Endothelial cell of umbilical vein (primary cell): ENCODE measurements around the gene RASGRF2. TPM values are rescaled to one million over a fixed set of nuclear protein-coding genes. Genes with fewer than 3 reads are reported as not detected.

ENCODE experiments used
- BruUV-seq: library from RNA; stranded (reverse); fragments of 400-500 nt; replicated peaks from 2 replicates; lab custom pipeline; 2021; lab: Mats Ljungman, UMichigan
- CTCF ChIA-PET: fragments of 300-600, 350-600 bp; sonication (Branson Sonifier 250); formaldehyde crosslinking; loops from one replicate; lab custom pipeline; 2021; ENCODE audit warnings: antibody characterized with exemption, inconsistent platforms; lab: Charles Lee
- POLR2A ChIA-PET: fragments of 300-600, 350-600 bp; sonication (Branson Sonifier 250); formaldehyde crosslinking; loops from one replicate; lab custom pipeline; 2021; ENCODE audit warnings: antibody characterized with exemption, inconsistent platforms; lab: Charles Lee
- DNase-seq: peaks from one replicate; pipeline ENCODE4 v3.0.0-alpha.2; 2011; ENCODE audit warnings: low read depth, low spot score
- FAIRE-seq: peaks from 2 replicates; lab custom pipeline; 2011; peaks lifted over from hg19 to GRCh38; lab: Jason Lieb, UNC
- H2AFZ ChIP-seq: 2 replicates; pipeline ENCODE4 v1.6.0; 2012; ENCODE audit warnings: low read depth, low read length, control low read depth, inconsistent platforms
- H3K27ac ChIP-seq: 2 replicates; pipeline ENCODE4 v1.5.1; 2011; ENCODE audit warnings: low read depth, mild to moderate bottlenecking, control low read depth, low read length, moderate library complexity; ENCODE audit not compliant: insufficient read depth
- H3K27me3 ChIP-seq, 2 experiments: 2 replicates each; pipeline versions ENCODE4 v1.6.0 to v1.6.1; 2011; ENCODE audit warnings: low read length in 2 of 2, mixed read lengths in 1 of 2; ENCODE audit not compliant: control insufficient read depth in 2 of 2, insufficient read depth in 2 of 2
- H3K36me3 ChIP-seq, 2 experiments: 2 replicates in 1 of 2; 3 replicates in 1 of 2; pipeline ENCODE4 v1.5.1; 2011; ENCODE audit warnings: low read length in 2 of 2, mild to moderate bottlenecking in 1 of 2, moderate library complexity in 1 of 2; ENCODE audit not compliant: control insufficient read depth in 2 of 2, insufficient read depth in 2 of 2; ENCODE audit errors: extremely low read depth in 1 of 2
- H3K4me1 ChIP-seq: 3 replicates; pipeline ENCODE4 v1.5.1; 2011; ENCODE audit warnings: mild to moderate bottlenecking, low read length; ENCODE audit not compliant: control insufficient read depth, insufficient read depth; ENCODE audit errors: extremely low read depth
- H3K4me2 ChIP-seq: 2 replicates; pipeline ENCODE4 v1.6.1; 2011; ENCODE audit warnings: low read length, control low read depth, mixed read lengths; ENCODE audit not compliant: insufficient read depth
- H3K4me3 ChIP-seq, 3 experiments: fragments of 200-600 bp in 1 of 3; sonication (generic), shearing (Covaris generic) in 1 of 3; replicated peaks in 1 of 3; 2 replicates each; pipeline ENCODE4 v1.5.1; 2011 to 2016; ENCODE audit warnings: control low read depth in 3 of 3, low read length in 3 of 3, mild to moderate bottlenecking in 2 of 3, inconsistent platforms in 1 of 3, low read depth in 1 of 3, moderate library complexity in 1 of 3; ENCODE audit not compliant: insufficient read depth in 1 of 3
- H3K79me2 ChIP-seq: 2 replicates; pipeline ENCODE4 v1.6.0; 2012; ENCODE audit warnings: low read length, inconsistent platforms; ENCODE audit not compliant: control insufficient read depth, insufficient read depth
- H3K9ac ChIP-seq: replicated peaks from 2 replicates; pipeline ENCODE3; 2011; ENCODE audit warnings: low read length, control low read depth; ENCODE audit not compliant: insufficient read depth; ENCODE audit errors: extremely low read depth
- H3K9me1 ChIP-seq: replicated peaks from 3 replicates; pipeline ENCODE4 v1.6.0; 2011; ENCODE audit warnings: mild to moderate bottlenecking, low read length; ENCODE audit not compliant: control insufficient read depth, insufficient read depth; ENCODE audit errors: extremely low read depth
- H3K9me3 ChIP-seq: replicated peaks from 2 replicates; pipeline ENCODE4 v1.5.1; 2012; ENCODE audit warnings: low read length, inconsistent platforms; ENCODE audit not compliant: control insufficient read depth, insufficient read depth
- H4K20me1 ChIP-seq: replicated peaks from 2 replicates; pipeline ENCODE3; 2011; ENCODE audit warnings: mild to moderate bottlenecking, low read length; ENCODE audit not compliant: control insufficient read depth, insufficient read depth; ENCODE audit errors: extremely low read depth
- CTCF ChIP-seq, 2 donors: IDR thresholded peaks; 1 replicate in 1 of 2; 2 replicates in 1 of 2; pipeline ENCODE4 v1.5.1; 2011; ENCODE audit warnings: low read length in 2 of 2, mild to moderate bottlenecking in 2 of 2, moderate library complexity in 2 of 2, control low read depth in 1 of 2, inconsistent platforms in 1 of 2, low read depth in 1 of 2; ENCODE audit not compliant: insufficient read depth in 1 of 2; ENCODE audit errors: extremely low read depth in 1 of 2
- EZH2 ChIP-seq: IDR thresholded peaks from 2 replicates; pipeline ENCODE4 v1.6.1; 2012; ENCODE audit warnings: borderline replicate concordance, low read depth, mild to moderate bottlenecking, moderate library complexity, low read length, inconsistent platforms; ENCODE audit not compliant: severe bottlenecking
- FOS ChIP-seq: IDR thresholded peaks from 2 replicates; pipeline ENCODE4 v1.6.1; 2011; ENCODE audit warnings: mild to moderate bottlenecking, low read length, moderate library complexity, borderline replicate concordance; ENCODE audit not compliant: insufficient read depth
- GATA2 ChIP-seq: IDR thresholded peaks from 2 replicates; pipeline ENCODE4 v1.7.0; 2011; ENCODE audit warnings: low read depth, mild to moderate bottlenecking, moderate library complexity, mixed read lengths, low read length; ENCODE audit not compliant: insufficient read length, insufficient read depth
- JUN ChIP-seq: IDR thresholded peaks from 2 replicates; pipeline ENCODE4 v1.6.1; 2011; ENCODE audit warnings: borderline replicate concordance, low read depth; ENCODE audit not compliant: insufficient read length, insufficient read depth
- MAX ChIP-seq: IDR thresholded peaks from 2 replicates; pipeline ENCODE4 v1.6.1; 2011; ENCODE audit not compliant: insufficient read depth, insufficient read length
- MYC ChIP-seq: IDR thresholded peaks from one replicate; pipeline ENCODE4 v1.6.1; 2011; ENCODE audit warnings: mild to moderate bottlenecking, low read depth, low read length
- POLR2A ChIP-seq: IDR thresholded peaks from 2 replicates; pipeline ENCODE4 v1.6.1; 2012; ENCODE audit warnings: low read depth, mild to moderate bottlenecking, control low read depth, low read length
- POLR2AphosphoS5 ChIP-seq: IDR thresholded peaks from 2 replicates; pipeline ENCODE4 v1.6.1; 2012; ENCODE audit warnings: low read depth, mild to moderate bottlenecking, control low read depth, low read length, moderate library complexity; ENCODE audit not compliant: insufficient read depth
- dilution Hi-C: fragments of 300-500 bp; cut with MboI; formaldehyde crosslinking; loops from one replicate; pipeline ENCODE4 v1.15.0; 2019; ENCODE audit warnings: low sequenced_read_pairs; ENCODE audit not compliant: extremely low pct_ligation_motif_present
- intact Hi-C: fragments of 100-400 bp; cut with micrococcal nuclease; formaldehyde crosslinking; loops from one replicate; pipeline ENCODE4 v1.10.0; 2022
- polyA plus RNA-seq, 4 experiments: library from polyadenylated mRNA; depleted of rRNA in 3 of 4; stranded (reverse) in 3 of 4; unstranded in 1 of 4; fragments of >200 nt; gene quantifications; 2 replicates each; pipeline versions ENCODE4 v1.2.1 to v1.2.3, GENCODE V29; 2011 to 2012; ENCODE audit warnings: missing spikeins in 1 of 4
- total RNA-seq: library from RNA; stranded (reverse); gene quantifications from 2 replicates; pipeline ENCODE4 v1.2.3, GENCODE V29; 2021

The RASGRF2 gene
- total and polyA plus RNA-seq, 2 donors (not counting 3 experiments of a cell fraction or from before 2014, with no cell fraction given), result 0.41 to 4.0 TPM

- Histone ChIP-seq H3K27ac (no peak overlapping the region), H3K9ac (no peak overlapping the region), H3K4me1 (no peaks in the 10 kb centered on the region), H4K20me1 (no peaks in the 10 kb centered on the region), H3K27me3 (peaks cover 0 to under 1% of the 10 kb centered on the region in 2 experiments), H3K79me2 (no peaks in the 10 kb centered on the region), H2AFZ (no peak overlapping the region), H3K4me3 (no peak overlapping the region), H3K9me3 (no peaks in the 10 kb centered on the region), H3K36me3 (no peaks in the 10 kb centered on the region), H3K9me1 (no peaks in the 10 kb centered on the region), H3K4me2 (no peak overlapping the region)
- intact Hi-C loops (no loop called here), dilution Hi-C loops (no loop called here)
- CTCF ChIA-PET, result interaction anchor here (1.3 to 2.2 kb wide), 2 partner anchors 12 to 92 kb away, joined by 4 to 12 read pairs; no protein-coding TSS in a partner anchor
- no peak for DNase-seq
- no TSS peak for BruUV-seq
- TF ChIP-seq CTCF (IDR thresholded peaks at IDR 0.05; ENCODE audit: extremely low read depth in 1 of 2, insufficient read depth in 1 of 2, low read depth in 1 of 2, low read length in 2 of 2) (peak in 1 of 2 donors; percentile 11), POLR2A (no peak)
- POLR2A ChIA-PET, result no interaction called here
- FAIRE-seq, result no peak
Observed at GRCh38 chr5:81207009-81207408, 246.8 kb downstream of the RASGRF2 start.

GRCh38 chr5:81208904-81209303, 248.7 kb downstream of the RASGRF2 start:
- TF ChIP-seq JUN (no peak), POLR2AphosphoS5 (no peak), EZH2 (no peak), MAX (no peak), CTCF (IDR thresholded peaks at IDR 0.05; ENCODE audit: extremely low read depth in 1 of 2, insufficient read depth in 1 of 2, low read depth in 1 of 2, low read length in 2 of 2) (no peak), POLR2A (no peak), GATA2 (no peak), FOS (no peak), MYC (no peak)
- H3K4me2 ChIP-seq, result no peak overlapping the region
- BruUV-seq, result no TSS peak
- H3K9ac ChIP-seq, result no peak overlapping the region
- H2AFZ ChIP-seq, result no peak overlapping the region
- FAIRE-seq, result no peak
- no peaks in the 10 kb centered on the region for H4K20me1 ChIP-seq
- ChIA-PET POLR2A (no interaction called here), CTCF (no interaction called here)
- no peaks in the 10 kb centered on the region for H3K4me1 ChIP-seq
- no peaks in the 10 kb centered on the region for H3K9me1 ChIP-seq
- intact Hi-C loops, result no loop called here
- H3K79me2 ChIP-seq, result no peaks in the 10 kb centered on the region
- no peak for DNase-seq
- H3K9me3 ChIP-seq, result no peaks in the 10 kb centered on the region
- no peak overlapping the region for H3K27ac ChIP-seq
- H3K36me3 ChIP-seq, result no peaks in the 10 kb centered on the region
- H3K4me3 ChIP-seq, result no peak overlapping the region
- dilution Hi-C loops, result no loop called here
- no peaks in the 10 kb centered on the region for H3K27me3 ChIP-seq
